Uterus (tissue), 2 donors: ENCODE data around the gene TSHZ2.

ENCODE experiments used
- POLR2A ChIP-seq, 2 donors: fragments of 450-650 bp; IDR thresholded peaks; one replicate each; pipeline ENCODE4 v1.6.1; 2016; ENCODE audit warnings: antibody characterized with exemption in 2 of 2, mild to moderate bottlenecking in 1 of 2, moderate library complexity in 1 of 2
- TF ChIP-seq, protein P1 (sequence below), 4 experiments: fragments of 200-600 bp in 2 of 4; fragments of 450-650 bp in 2 of 4; sonication (generic) in 2 of 4; IDR thresholded peaks; one replicate each; pipeline ENCODE4 v1.5.1; 2016 to 2019; ENCODE audit warnings: antibody characterized with exemption in 4 of 4, mild to moderate bottlenecking in 2 of 4, moderate library complexity in 1 of 4

DNA sequence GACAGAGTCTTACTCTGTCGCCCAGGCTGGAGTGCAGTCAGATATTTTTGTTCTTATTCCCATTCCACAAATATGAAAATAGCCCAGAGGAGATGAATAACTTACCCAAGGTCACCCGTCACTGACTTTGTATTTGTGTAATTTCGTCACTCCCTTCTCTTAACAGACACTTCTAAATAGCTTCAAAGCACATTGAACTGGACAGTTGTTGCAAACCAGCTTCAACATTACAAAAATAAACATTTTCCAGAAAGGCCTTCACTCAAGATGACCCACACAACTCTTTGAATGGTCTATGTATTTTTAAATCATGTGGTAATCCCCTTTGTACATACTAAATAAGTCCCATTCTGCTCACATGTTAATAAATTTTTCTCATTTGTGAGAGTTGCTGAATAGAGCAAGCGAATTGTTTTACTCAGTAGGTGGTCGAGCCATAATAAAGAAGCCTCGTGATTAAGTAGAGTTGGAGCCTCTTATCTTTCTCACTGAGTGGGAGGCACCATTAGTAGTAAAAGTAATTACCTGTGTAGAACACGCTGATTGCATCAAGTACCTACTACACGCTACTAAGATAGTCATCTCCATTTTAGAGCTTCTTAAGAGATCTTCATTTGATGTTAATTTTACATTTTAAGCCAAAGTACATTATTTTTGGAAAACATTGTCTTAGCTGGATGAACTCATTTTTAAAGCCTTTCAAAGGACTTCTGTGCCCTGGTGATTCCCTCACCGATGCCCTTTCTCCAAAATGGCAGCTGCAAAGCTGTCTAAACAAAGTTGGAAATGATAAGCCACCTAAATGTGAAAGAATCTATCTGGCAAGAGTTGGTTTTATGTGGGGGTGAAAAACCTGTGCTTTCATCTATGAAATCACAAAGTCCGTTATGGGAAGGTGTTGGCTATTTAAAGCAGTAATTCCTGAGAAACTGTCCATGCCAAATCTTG lies 110.0 kb downstream of the TSHZ2 start:
- TF ChIP-seq, protein P1, sequence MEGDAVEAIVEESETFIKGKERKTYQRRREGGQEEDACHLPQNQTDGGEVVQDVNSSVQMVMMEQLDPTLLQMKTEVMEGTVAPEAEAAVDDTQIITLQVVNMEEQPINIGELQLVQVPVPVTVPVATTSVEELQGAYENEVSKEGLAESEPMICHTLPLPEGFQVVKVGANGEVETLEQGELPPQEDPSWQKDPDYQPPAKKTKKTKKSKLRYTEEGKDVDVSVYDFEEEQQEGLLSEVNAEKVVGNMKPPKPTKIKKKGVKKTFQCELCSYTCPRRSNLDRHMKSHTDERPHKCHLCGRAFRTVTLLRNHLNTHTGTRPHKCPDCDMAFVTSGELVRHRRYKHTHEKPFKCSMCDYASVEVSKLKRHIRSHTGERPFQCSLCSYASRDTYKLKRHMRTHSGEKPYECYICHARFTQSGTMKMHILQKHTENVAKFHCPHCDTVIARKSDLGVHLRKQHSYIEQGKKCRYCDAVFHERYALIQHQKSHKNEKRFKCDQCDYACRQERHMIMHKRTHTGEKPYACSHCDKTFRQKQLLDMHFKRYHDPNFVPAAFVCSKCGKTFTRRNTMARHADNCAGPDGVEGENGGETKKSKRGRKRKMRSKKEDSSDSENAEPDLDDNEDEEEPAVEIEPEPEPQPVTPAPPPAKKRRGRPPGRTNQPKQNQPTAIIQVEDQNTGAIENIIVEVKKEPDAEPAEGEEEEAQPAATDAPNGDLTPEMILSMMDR (IDR thresholded peaks at IDR 0.05), result no peak
- TF ChIP-seq POLR2A (IDR thresholded peaks at IDR 0.05), result no peak
